GM21786 (cell line): ENCODE measurements around the gene NSD2.
A peak's percentile ranks its signal among the peaks of the same experiment; 100 is the strongest.

Experiments
- ATAC-seq: cut with Tn5 transposase; IDR thresholded peaks from one replicate; pipeline ENCODE4 v1.9.1; 2021; ENCODE audit not compliant: unreplicated experiment

NSD2 gene

GRCh38 chr4:1863297-1864033, 7.7 kb upstream of the NSD2 start:
- ATAC-seq, result no peak

DNA sequence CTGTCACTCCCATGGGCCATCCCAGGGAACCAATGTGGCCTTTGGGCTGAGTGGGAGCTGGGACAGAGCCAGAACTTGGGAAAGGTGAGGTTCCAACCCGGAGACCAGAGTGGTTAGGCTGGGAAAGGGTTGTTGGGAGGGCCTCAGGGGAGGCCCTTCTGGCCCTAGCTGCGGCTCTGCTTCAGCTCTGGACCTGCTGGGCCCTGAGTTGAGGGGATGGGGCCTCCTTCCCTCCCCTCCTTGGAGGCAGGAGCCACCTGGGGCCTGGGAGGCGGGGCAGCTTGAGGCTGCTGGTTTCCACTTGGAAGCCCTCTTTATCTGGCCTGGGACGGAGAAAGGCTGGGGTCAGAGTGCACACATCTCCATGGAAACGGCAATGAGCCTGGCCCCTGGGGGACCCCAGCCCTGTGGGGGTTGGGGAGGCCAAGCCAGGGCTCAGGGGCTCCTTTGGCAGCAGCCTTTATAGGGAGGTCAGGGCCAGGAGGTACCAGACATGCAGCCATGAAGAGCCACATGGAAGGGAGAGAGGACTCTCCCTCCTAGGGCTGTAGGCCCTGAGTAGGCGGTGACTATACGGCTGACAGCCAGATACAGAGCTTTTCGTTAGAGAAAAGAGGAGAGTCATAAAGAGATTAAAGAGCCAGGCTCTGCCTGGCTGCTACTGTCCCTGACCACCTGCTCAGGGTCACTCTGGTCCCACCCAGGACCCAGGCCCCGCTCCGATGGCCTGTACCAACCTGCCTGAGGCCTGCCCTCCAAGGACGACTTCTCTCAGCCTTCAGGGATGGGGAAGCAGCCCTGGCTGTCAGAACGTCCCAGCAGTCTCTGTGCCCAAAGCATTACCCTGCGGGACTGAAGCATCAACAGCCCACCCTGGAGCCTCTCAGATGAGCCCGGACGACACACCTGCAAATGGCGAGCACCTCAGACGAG, 6.9 kb upstream of the NSD2 start:
- no peak for ATAC-seq

- ATAC-seq, result no peak
Observed at GRCh38 chr4:1866189-1866661, 5.0 kb upstream of the NSD2 start.

DNA sequence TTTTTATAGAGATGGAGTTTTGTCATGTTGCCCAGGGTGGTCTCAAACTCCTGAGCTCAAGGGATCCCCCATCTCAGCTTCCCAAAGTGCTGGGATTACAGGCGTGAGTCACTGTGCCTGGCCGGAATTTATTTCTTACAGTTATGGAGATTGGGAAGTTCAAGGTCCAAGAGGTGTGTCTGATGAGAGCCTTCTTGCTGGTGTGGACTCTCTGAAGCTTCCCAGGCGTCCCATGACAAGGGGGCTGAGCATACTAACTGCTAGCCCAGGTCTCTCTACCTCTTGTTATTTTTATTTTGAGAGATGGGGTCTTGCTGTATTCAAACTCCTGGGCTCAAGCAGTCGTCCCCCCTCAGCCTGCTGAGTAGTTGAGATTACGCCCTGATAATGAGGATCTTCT, 2.9 kb upstream of the NSD2 start:
- no peak for ATAC-seq

GRCh38 chr4:1868912-1869311, 2.3 kb upstream of the NSD2 start:
- no peak for ATAC-seq

DNA sequence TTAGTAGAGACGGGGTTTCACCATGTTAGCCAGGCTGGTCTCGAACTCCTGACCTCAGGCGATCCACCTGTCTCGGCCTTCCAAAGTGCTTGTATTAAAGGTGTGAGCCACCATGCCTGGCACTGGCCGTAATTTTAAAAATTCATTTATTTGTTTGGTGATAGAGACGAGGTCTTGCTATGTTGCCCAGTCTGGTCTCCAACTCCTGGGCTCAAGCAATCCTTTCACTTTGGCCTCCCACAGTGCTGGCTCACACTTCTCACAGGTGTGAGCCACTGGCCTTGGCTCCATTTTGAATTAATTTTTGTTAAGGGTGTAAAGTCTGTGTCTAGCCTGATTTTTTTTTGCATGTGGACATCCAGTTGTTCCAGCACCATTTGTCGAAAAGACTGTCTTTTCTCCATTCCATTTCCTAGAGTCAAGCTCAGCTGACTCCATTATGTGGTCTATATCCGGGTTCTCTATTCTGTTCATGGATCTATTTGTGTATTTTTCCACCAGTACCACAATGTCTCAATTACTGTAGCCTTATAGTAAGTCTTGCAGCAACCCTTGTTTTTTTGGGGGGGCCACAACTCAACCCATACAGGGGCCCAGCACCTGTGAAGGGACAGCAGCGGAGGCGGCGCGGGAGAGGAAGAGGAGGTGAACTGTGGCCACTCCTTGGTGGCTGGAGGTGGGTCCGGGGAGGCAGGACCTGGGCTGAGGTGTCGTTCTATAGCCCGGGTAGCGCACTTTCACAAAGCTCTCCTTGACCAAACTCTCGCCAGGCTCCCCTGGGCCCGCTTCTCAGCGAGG, 1.5 kb upstream of the NSD2 start:
- peak; percentile 6 for ATAC-seq

GRCh38 chr4:1870328-1870577, 940 bp upstream of the NSD2 start:
- ATAC-seq, result peak; percentile 59

- no peak for ATAC-seq
Observed at GRCh38 chr4:1871471-1872021, 353 bp downstream of the NSD2 start.

GRCh38 chr4:1872870-1873269, 1.7 kb downstream of the NSD2 start:
- ATAC-seq, result no peak

DNA sequence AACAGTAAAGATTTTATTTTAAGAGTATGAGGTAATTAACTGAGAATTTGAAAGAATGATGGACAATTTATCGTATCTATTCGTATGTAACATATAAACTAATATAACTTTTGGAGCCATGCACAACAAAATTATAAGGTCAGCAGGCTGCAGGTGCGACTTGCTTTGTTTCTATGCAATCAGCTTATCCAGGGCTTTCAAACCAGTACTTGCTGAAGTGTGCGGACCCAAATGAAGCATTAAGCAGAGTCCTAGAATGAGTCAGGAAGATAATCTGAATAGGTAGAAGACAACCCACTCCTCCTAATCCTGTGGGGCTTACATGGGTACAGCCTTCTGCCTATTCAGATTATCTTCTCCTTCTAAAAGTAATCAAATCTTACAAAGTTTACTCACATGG, 2.1 kb downstream of the NSD2 start:
- ATAC-seq, result no peak

DNA sequence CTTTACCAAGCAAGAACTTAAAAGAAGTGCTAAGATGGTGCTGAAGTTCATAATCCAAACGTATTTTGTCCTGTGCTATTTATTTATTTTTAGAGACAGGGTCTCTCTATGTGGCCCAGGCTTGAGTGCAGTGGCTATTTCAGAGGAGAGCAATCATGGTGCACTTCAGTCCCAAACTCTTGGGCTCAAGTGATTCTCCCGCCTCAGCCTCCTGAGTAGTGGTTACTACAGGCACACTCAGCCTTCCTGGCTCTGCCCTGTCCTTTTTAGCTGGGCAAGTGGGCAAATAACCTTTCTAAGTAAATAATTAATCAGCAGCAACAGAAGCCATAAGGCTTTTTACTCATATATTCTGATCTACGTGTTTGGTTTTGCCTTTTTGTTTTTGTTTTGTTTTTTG, 2.6 kb downstream of the NSD2 start:
- ATAC-seq, result no peak

- ATAC-seq, result no peak
Observed at GRCh38 chr4:1874201-1874600, 3.0 kb downstream of the NSD2 start.

DNA sequence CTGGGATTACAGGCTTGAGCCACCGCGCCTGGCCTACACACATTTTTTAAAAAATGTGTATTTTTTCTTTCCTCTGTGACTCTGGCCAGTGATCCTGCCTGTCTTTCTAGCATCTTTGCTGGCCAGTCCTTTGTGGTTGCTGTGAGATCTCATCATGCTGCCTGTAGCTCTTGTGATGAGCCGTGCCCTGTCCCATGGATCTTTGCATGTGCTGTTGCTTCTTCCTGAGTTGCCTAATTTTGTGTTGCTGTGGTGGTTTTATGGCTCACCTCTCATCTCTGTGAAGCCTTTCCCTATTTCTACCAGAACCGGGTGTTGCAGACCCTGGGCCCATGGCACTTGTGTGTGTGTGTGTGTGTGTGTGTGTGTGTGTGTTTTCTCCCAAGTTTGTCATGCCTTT, 8.3 kb downstream of the NSD2 start:
- ATAC-seq, result no peak

DNA sequence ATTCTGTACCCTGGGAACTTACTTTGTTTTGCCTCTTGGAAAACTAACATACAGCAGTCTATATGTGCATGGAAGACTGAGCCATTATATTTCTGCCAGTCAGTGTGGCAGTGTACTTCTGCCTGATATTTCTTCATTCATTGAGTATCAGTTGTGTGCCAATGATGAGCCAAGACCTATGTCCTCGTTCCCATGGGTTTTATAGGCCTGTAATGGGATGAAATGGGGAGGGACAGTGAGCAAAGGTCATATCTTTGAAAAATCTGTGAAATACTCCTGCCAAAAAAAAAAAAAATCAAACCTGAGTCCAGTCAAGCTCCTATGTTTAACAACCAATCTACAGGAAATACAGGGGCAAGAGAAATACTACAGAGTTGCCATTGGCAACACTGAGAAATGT, 9.1 kb downstream of the NSD2 start:
- no peak for ATAC-seq

DNA sequence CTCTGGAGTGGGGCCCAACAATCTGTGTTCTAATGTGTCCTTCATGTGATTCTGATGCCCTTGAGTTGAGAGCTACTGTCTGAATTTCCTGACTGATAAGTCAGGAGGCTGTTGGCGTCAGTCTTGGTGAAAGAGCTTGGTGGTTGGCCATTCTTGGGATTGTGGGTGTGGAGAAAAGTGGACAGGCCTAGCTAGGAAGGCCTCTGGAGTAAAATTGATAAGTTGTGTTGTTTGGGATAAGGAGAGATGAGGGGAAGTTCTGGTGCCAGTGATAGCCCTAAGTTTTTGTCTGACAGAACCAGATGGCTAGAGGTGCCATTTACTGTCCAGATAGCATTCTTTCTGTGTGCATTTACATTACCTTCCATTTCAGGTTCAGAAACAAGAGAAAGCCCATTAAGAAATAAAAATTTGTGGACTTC, 11.7 kb downstream of the NSD2 start:
- ATAC-seq, result no peak

DNA sequence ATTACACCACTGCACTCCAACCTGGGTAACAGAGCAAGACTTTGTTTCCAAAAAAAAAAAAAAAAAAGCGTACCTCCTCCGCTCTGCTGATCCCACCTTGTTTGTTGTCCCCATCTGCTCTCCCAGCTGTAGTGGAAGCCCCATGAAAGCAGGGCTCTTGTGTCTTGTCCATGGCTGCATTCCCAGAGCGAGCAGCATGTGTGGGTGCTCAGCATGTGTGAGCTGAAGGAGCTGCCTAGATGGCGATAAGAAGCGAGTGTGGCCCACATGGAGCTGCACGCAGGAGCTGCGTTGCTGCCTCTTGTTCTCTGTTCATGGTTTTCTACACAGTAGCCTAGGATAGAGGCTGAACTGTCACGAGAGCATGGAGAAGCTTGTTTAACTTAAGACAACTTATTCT, 12.4 kb downstream of the NSD2 start:
- ATAC-seq, result no peak

- ATAC-seq, result no peak
Observed at GRCh38 chr4:1885414-1885813, 14.2 kb downstream of the NSD2 start.

DNA sequence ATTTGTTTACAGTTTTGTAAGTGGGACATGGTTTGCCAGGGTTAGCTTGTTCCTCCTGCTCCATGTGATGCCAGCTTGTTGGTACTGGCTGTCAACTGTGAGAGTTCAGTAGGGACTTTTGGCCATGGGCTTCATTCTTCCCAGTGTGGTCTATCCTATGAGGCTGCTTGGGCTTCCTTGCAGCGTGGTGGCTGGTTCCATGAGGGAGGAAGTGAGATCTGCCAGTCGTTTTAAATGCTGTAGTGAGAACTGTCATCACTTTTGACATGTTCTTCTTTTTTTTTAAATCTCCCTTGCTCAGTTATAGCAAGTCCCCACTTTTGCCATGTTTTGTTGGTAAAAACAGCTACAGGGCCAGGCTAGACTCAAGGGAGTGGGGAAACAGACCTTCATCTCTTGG, 15.9 kb downstream of the NSD2 start:
- no peak for ATAC-seq

DNA sequence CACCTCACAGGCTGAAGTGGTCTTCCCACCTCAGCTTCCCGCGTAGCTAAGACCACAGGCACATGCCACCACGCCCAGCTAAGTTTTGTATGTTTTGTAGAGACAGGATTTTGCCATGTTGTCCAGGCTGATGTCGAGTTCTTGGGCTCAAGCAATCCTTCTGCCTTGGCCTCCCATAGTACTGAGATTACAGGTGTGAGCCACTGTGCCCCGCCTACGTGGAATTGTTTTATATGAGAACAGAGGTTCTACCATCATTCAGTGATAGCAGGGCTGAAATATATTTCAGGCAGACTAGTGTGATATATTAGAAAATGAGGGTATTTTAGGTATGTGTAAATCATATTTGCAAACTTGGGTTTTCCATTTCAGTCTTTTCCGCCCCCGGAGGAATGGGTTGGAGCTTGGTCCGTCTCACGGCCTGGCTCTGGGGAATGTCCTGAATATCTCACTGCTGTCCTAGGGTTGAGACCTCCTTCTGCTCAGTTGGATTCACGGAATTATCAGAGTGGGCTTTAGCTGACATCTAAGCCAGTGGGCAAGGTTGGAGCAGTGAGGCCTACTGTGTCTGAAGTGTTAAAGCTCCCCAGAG, 19.9 kb downstream of the NSD2 start:
- no peak for ATAC-seq

- ATAC-seq, result no peak
Observed at GRCh38 chr4:1895971-1896657, 24.9 kb downstream of the NSD2 start.

DNA sequence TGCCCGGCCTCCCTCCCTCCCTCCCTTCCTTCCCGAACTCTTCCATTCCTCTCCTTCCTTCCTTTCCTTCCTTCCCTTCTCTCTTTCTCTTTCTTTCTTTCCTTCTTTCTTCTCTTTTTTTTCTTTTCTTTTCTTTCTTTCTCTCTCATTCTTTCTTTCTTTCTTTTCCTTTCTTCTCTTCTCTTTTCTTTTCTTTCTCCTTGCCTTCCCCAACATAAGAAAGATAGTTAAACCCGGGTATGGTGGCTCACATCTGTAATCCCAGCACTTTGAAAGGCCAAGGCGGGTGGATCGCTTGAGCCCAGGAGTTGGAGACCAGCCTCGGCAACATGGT, 25.4 kb downstream of the NSD2 start:
- no peak for ATAC-seq
